ENCODE measurements around the gene GRIPAP1. TPM values are rescaled to one million over a fixed set of nuclear protein-coding genes. Genes with fewer than 3 reads are reported as not detected.

Gene GRIPAP1
- total RNA-seq, 1 donor: 24.9 TPM

GRCh38 chrX:48975041-48975440, 27.0 kb downstream of the GRIPAP1 start:
- H3K9me3 ChIP-seq (ENCODE audit: low read depth, low read length): no peaks in the 10 kb centered on the region
- H3K27me3 ChIP-seq (ENCODE audit: insufficient read depth, low read length): no peaks in the 10 kb centered on the region
- H3K4me3 ChIP-seq (ENCODE audit: low read length): no peak overlapping the region
- H3K4me1 ChIP-seq (ENCODE audit: insufficient read depth, low read length): peaks cover 12% of the 10 kb centered on the region

GRCh38 chrX:48974574-48974973, 27.5 kb downstream of the GRIPAP1 start:
- Histone ChIP-seq H3K27me3 (ENCODE audit: insufficient read depth, low read length) (no peaks in the 10 kb centered on the region), H3K4me1 (ENCODE audit: insufficient read depth, low read length) (peaks cover 12% of the 10 kb centered on the region), H3K4me3 (ENCODE audit: low read length) (no peak overlapping the region), H3K9me3 (ENCODE audit: low read depth, low read length) (no peaks in the 10 kb centered on the region)

DNA sequence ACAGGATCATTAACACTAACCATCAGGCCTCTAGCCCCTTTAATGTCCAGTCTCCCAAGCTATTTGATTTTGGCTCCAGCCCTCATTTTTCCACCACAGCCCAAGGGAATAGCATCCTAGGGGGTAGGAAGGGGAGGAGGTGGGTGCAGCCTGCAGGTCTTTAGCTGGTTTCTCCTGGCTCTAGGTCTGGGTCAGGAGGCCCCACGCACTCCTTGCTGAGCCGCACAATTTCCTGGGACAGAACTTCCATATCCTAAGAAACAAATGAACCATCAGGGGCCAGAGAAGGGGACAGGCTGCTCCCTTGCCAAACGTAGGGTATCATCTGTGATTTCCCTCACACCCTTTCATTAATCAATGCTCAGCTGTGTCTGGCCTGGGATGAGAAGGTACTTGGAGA, 28.0 kb downstream of the GRIPAP1 start:
- peaks cover 12% of the 10 kb centered on the region for H3K4me1 ChIP-seq (ENCODE audit: insufficient read depth, low read length)
- no peak overlapping the region for H3K4me3 ChIP-seq (ENCODE audit: low read length)

GRCh38 chrX:48972220-48973164, 29.6 kb downstream of the GRIPAP1 start:
- Histone ChIP-seq H3K9me3 (ENCODE audit: low read depth, low read length) (no peaks in the 10 kb centered on the region), H3K4me1 (ENCODE audit: insufficient read depth, low read length) (peaks cover 12% of the 10 kb centered on the region), H3K27me3 (ENCODE audit: insufficient read depth, low read length) (no peaks in the 10 kb centered on the region), H3K4me3 (ENCODE audit: low read length) (no peak overlapping the region)

More for the DNA sequence above, 28.0 kb downstream of the GRIPAP1 start:
- no peaks in the 10 kb centered on the region for H3K27me3 ChIP-seq (ENCODE audit: insufficient read depth, low read length)
- H3K9me3 ChIP-seq (ENCODE audit: low read depth, low read length): no peaks in the 10 kb centered on the region

DNA sequence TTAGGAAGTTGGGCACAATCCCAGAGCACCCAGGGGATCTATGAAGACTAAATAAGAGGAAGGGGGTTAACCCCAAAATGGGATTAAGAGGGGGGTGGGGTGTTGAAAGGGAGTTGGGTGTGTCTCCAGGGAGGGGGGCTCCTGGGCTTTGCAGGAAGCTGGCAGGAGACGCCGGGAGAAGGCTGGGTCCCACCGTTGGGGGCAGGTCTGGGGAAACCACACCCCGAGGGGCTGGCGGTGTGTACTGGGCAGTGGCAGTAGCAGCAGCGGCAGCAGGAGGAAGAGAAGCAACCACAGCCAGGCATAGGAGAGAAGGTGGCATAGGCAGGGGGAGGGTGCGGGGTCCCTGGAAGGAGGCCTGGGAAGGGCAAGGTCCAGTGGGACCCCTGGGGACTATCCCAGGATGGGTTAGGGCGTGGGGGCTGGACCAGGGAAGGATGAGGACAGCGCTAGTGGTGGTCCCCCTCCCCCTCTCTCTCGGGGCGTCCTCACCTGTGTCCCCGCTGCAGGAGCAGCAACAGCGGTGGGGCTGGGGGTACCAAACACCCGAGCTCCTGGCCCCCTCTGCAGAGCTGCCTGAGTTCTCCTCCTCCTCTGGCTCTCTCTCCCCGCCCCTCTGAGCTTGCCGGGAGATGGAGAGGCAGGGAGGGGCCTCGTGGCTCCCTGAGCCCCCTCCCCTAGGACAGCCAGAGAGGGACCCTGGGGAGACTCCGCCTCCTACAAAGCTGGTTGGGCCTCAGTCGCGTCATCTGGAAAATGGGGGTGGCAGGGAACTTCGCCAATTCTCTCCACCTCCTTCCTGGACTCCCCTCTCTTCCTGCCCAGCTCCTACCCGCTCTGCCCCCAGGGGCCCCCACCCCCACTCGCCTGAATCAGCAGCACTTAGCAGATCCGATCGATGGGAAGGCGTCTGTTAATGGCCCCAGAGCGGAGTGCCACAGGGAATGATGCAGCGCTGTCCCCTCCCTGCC, 30.5 kb downstream of the GRIPAP1 start, which contains the start of gene KCND1:
Gene KCND1, minus strand, starts transcription at position 596 of the 971 bp plus-strand sequence. CDS start 1,573 bp downstream, outside the sequence.
- Histone ChIP-seq H3K4me3 (ENCODE audit: low read length) (no peak within 1 kb of the TSS), H3K9me3 (ENCODE audit: low read depth, low read length) (no peaks in the 10 kb centered on the region)

DNA sequence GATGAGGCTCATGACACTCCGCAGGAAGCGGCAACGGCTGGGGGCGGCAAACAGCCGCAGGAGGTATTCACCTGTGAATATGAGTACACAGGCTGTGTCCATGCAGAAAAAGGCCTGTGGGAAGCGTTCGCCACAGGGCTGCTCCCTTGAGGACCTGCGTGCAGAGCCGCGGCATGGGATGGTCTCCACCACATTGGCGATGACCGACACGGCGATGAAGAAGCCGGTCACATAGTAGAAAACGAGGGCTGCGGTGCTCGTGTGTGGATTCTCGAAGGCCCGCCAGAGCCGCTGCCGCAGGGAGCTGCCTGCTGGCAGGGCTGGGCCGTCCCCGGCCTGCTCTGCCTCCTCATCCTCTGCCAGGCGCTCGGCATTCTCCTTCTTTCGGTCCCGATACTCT, 32.6 kb downstream of the GRIPAP1 start:
- Histone ChIP-seq H3K4me1 (ENCODE audit: insufficient read depth, low read length) (peaks cover 12% of the 10 kb centered on the region), H3K4me3 (ENCODE audit: low read length) (no peak overlapping the region), H3K9me3 (ENCODE audit: low read depth, low read length) (no peaks in the 10 kb centered on the region), H3K27me3 (ENCODE audit: insufficient read depth, low read length) (no peaks in the 10 kb centered on the region)

More for the DNA sequence above, 30.5 kb downstream of the GRIPAP1 start, which contains the start of gene KCND1:
- peaks cover 12% of the 10 kb centered on the region for H3K4me1 ChIP-seq (ENCODE audit: insufficient read depth, low read length)
- no peaks in the 10 kb centered on the region for H3K27me3 ChIP-seq (ENCODE audit: insufficient read depth, low read length)

GRCh38 chrX:48968377-48968776, 33.7 kb downstream of the GRIPAP1 start:
- no peaks in the 10 kb centered on the region for H3K9me3 ChIP-seq (ENCODE audit: low read depth, low read length)
- H3K27me3 ChIP-seq (ENCODE audit: insufficient read depth, low read length): no peaks in the 10 kb centered on the region
- H3K4me1 ChIP-seq (ENCODE audit: insufficient read depth, low read length): peaks cover 12% of the 10 kb centered on the region
- H3K4me3 ChIP-seq (ENCODE audit: low read length): no peak overlapping the region

GRCh38 chrX:48966796-48967579, 35.1 kb downstream of the GRIPAP1 start:
- Histone ChIP-seq H3K4me3 (ENCODE audit: low read length) (no peak overlapping the region), H3K27me3 (ENCODE audit: insufficient read depth, low read length) (no peaks in the 10 kb centered on the region), H3K4me1 (ENCODE audit: insufficient read depth, low read length) (peaks cover 8% of the 10 kb centered on the region), H3K9me3 (ENCODE audit: low read depth, low read length) (no peaks in the 10 kb centered on the region)

DNA sequence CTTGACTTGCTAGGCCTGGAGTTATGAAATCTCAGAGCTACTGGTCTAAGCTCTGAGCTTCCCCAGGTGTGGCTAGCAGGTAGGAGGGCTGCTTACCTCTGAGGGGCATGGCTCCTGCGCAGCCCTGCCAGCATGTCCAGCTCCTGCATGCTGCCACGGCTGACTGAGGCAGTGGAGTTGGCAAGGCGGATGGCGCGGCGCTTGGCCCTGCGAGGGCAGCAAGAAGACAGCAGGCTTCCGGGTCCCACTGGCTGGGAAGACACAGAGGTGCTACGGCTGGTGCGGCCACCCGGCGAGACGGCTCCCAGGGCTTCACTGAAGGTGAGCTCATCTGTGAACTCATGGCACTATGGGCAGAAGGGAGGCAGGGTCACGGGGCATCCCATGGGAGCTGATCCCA, 36.1 kb downstream of the GRIPAP1 start:
- H3K4me3 ChIP-seq (ENCODE audit: low read length): no peak overlapping the region
- no peaks in the 10 kb centered on the region for H3K4me1 ChIP-seq (ENCODE audit: insufficient read depth, low read length)

GRCh38 chrX:48961585-48962091, 40.4 kb downstream of the GRIPAP1 start:
- no peaks in the 10 kb centered on the region for H3K27me3 ChIP-seq (ENCODE audit: insufficient read depth, low read length)
- no peak overlapping the region for H3K4me3 ChIP-seq (ENCODE audit: low read length)
- H3K4me1 ChIP-seq (ENCODE audit: insufficient read depth, low read length): peaks cover 23% of the 10 kb centered on the region
- H3K9me3 ChIP-seq (ENCODE audit: low read depth, low read length): no peaks in the 10 kb centered on the region

More for the DNA sequence above, 36.1 kb downstream of the GRIPAP1 start:
- Histone ChIP-seq H3K27me3 (ENCODE audit: insufficient read depth, low read length) (no peaks in the 10 kb centered on the region), H3K9me3 (ENCODE audit: low read depth, low read length) (no peaks in the 10 kb centered on the region)

DNA sequence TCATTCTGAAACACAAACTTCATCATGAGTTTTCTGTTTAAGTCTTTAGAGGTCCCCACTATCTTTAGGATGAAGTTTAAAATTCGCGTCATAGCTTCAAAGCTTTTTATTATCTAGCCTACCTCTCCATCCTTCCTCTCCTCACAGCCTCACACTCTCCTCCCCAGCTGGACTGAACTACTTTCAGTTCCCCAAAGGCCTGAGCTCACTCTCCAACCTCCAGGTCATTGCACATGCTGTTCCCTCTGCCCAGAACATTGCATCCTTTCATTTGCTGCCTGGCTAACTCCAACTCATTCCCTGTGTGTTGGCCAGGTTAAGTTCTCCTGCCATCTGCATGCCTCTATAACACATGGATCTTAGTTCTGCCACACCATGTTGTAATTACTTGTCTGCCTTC, 41.8 kb downstream of the GRIPAP1 start:
- no peaks in the 10 kb centered on the region for H3K27me3 ChIP-seq (ENCODE audit: insufficient read depth, low read length)
- H3K4me1 ChIP-seq (ENCODE audit: insufficient read depth, low read length): peaks cover 36% of the 10 kb centered on the region
- H3K4me3 ChIP-seq (ENCODE audit: low read length): no peak overlapping the region

GRCh38 chrX:48958635-48959094, 43.4 kb downstream of the GRIPAP1 start:
- Histone ChIP-seq H3K27me3 (ENCODE audit: insufficient read depth, low read length) (no peaks in the 10 kb centered on the region), H3K4me3 (ENCODE audit: low read length) (peak overlapping the region; percentile 53), H3K4me1 (ENCODE audit: insufficient read depth, low read length) (peaks cover 52% of the 10 kb centered on the region)

More for the DNA sequence above, 41.8 kb downstream of the GRIPAP1 start:
- H3K9me3 ChIP-seq (ENCODE audit: low read depth, low read length): no peaks in the 10 kb centered on the region

DNA sequence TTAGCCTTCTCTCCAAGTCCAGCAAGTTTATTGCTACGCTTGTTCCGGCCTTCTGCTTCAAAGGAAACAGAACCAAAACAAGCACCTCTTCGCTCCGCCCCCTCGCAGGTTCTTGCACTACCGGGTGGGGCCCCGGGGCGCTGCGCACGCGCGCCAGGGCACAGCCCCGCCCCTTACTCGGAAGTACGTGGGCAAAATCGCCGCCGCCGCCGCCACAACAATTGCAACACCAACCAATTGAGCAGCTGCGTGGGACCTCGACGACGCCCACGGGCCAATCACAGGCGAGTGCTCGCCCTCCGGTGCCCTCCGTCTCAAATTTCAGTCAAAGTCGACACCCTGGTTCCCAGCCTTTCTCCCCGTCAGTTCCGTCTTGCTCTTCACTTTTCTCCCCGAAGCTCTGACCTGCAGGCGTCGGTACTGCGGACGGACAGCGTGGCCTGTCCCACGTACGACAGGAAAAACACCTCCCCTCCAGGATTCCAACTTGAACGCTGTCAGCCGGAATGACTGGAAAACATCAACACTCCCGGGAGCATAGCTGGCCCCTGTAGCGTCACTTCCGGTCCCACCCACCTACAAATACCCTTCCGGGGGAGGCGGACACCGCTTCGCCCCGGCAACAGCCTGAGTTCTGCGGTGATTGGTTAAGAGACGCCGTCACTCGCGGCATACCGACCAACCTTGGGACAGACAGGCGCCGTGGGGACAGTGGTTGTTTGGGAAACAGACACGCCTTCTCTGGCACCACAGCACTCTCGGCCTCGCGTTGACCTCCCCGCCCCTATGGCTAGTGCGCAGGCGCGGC, 44.0 kb downstream of the GRIPAP1 start:
- Histone ChIP-seq H3K4me3 (ENCODE audit: low read length) (peak overlapping the region; percentile 53), H3K9me3 (ENCODE audit: low read depth, low read length) (no peaks in the 10 kb centered on the region), H3K27me3 (ENCODE audit: insufficient read depth, low read length) (no peaks in the 10 kb centered on the region), H3K4me1 (ENCODE audit: insufficient read depth, low read length) (peaks cover 58% of the 10 kb centered on the region)

More at GRCh38 chrX:48958635-48959094, 43.4 kb downstream of the GRIPAP1 start:
- no peaks in the 10 kb centered on the region for H3K9me3 ChIP-seq (ENCODE audit: low read depth, low read length)
